HEK293 (cell line): ENCODE data around the gene NMNAT3.

ENCODE experiments used
- CTCF ChIA-PET: fragments of 350-600 bp; formaldehyde crosslinking; extraction: SDS; loops from one replicate; lab custom pipeline; 2021; ENCODE audit warnings: antibody characterized with exemption; lab: Yijun Ruan, JAX
- POLR2A ChIA-PET: fragments of 300-600 bp; formaldehyde crosslinking; extraction: SDS; loops from one replicate; lab custom pipeline; 2020; ENCODE audit warnings: antibody characterized with exemption, inconsistent platforms; lab: Yijun Ruan, JAX
- H3K27ac ChIP-seq: fragments of 200-500 bp; sonication (Bioruptor generic); 2 replicates; pipeline ENCODE4 v1.5.1; 2014; ENCODE audit warnings: low read depth, low read length, control low read depth, inconsistent platforms; ENCODE audit errors: extremely low read depth
- H3K36me3 ChIP-seq, 2 experiments: fragments of 200-500 bp in 1 of 2; sonication (Bioruptor generic) in 1 of 2; 1 replicate in 1 of 2; 2 replicates in 1 of 2; pipeline ENCODE4 v1.5.1; 2014 to 2017; ENCODE audit warnings: inconsistent platforms in 2 of 2, low read length in 2 of 2; ENCODE audit not compliant: control insufficient read depth in 2 of 2, insufficient read depth in 1 of 2
- H3K4me1 ChIP-seq: fragments of 200-500 bp; sonication (Bioruptor generic); 2 replicates; pipeline ENCODE4 v1.5.1; 2014; ENCODE audit warnings: mild to moderate bottlenecking, low read length, inconsistent platforms; ENCODE audit not compliant: control insufficient read depth, insufficient read depth
- H3K4me3 ChIP-seq: 2 replicates; pipeline ENCODE4 v1.5.1; 2011; ENCODE audit warnings: low read depth, mild to moderate bottlenecking, control low read depth, low read length, moderate library complexity
- H3K9me3 ChIP-seq: fragments of 200-500 bp; sonication (Bioruptor generic); 2 replicates; pipeline ENCODE4 v1.5.1; 2014; ENCODE audit warnings: low read depth, low read length, inconsistent platforms; ENCODE audit not compliant: control insufficient read depth, insufficient read depth
- HOXD13 ChIP-seq: sonication (generic); formaldehyde crosslinking; IDR thresholded peaks from 2 replicates; pipeline ENCODE4 v1.8.0; 2022; ENCODE audit warnings: missing genetic modification reagents, borderline replicate concordance
- OVOL3 ChIP-seq: fragments of 450-650 bp; formaldehyde crosslinking; IDR thresholded peaks from 2 replicates; pipeline ENCODE4 v1.5.1; 2016; ENCODE audit warnings: missing biosample characterization, missing genetic modification characterization
- PRDM10 ChIP-seq: fragments of 450-650 bp; formaldehyde crosslinking; IDR thresholded peaks from 2 replicates; pipeline ENCODE4 v1.5.1; 2016; ENCODE audit warnings: missing biosample characterization, missing genetic modification characterization
- REPIN1 ChIP-seq: fragments of 450-650 bp; formaldehyde crosslinking; IDR thresholded peaks from 2 replicates; pipeline ENCODE4 v1.5.1; 2017; ENCODE audit warnings: missing biosample characterization, missing genetic modification characterization, low read depth
- YY2 ChIP-seq: fragments of 450-650 bp; formaldehyde crosslinking; IDR thresholded peaks from 2 replicates; pipeline ENCODE4 v1.5.1; 2016; ENCODE audit warnings: missing biosample characterization, missing genetic modification characterization
- ZBTB20 ChIP-seq: fragments of 450-650 bp; formaldehyde crosslinking; IDR thresholded peaks from 2 replicates; pipeline ENCODE4 v1.5.1; 2016; ENCODE audit warnings: missing biosample characterization, missing genetic modification characterization
- ZBTB6 ChIP-seq: fragments of 450-650 bp; formaldehyde crosslinking; IDR thresholded peaks from 2 replicates; pipeline ENCODE4 v1.5.1; 2017; ENCODE audit warnings: missing biosample characterization, missing genetic modification characterization
- ZBTB7A ChIP-seq: fragments of 450-650 bp; formaldehyde crosslinking; IDR thresholded peaks from 2 replicates; pipeline ENCODE4 v1.5.1; 2016; ENCODE audit warnings: low read depth, missing biosample characterization, missing genetic modification characterization
- ZFP3 ChIP-seq: fragments of 450-650 bp; formaldehyde crosslinking; IDR thresholded peaks from 2 replicates; pipeline ENCODE4 v1.5.1; 2016; ENCODE audit warnings: low read depth, missing biosample characterization, missing genetic modification characterization
- ZNF114 ChIP-seq: fragments of 450-650 bp; formaldehyde crosslinking; IDR thresholded peaks from 2 replicates; pipeline ENCODE4 v1.5.0; 2017; ENCODE audit warnings: missing biosample characterization, missing genetic modification characterization
- ZNF121 ChIP-seq: fragments of 450-650 bp; formaldehyde crosslinking; IDR thresholded peaks from 2 replicates; pipeline ENCODE4 v1.5.1; 2016; ENCODE audit warnings: missing biosample characterization, missing genetic modification characterization
- ZNF157 ChIP-seq: fragments of 450-650 bp; formaldehyde crosslinking; IDR thresholded peaks from 2 replicates; pipeline ENCODE4 v1.5.1; 2016; ENCODE audit warnings: missing biosample characterization, missing genetic modification characterization
- ZNF184 ChIP-seq: fragments of 450-650 bp; IDR thresholded peaks from 2 replicates; pipeline ENCODE4 v1.5.1; 2018; ENCODE audit warnings: missing biosample characterization, mild to moderate bottlenecking, missing genetic modification characterization
- ZNF302 ChIP-seq: fragments of 450-650 bp; formaldehyde crosslinking; IDR thresholded peaks from 2 replicates; pipeline ENCODE4 v1.5.1; 2016; ENCODE audit warnings: missing biosample characterization, missing genetic modification characterization, low read depth
- ZNF416 ChIP-seq: fragments of 450-650 bp; formaldehyde crosslinking; IDR thresholded peaks from 2 replicates; pipeline ENCODE4 v1.5.1; 2016; ENCODE audit warnings: missing biosample characterization, missing genetic modification characterization
- ZNF529 ChIP-seq: fragments of 450-650 bp; formaldehyde crosslinking; IDR thresholded peaks from 2 replicates; pipeline ENCODE4 v1.5.1; 2017; ENCODE audit warnings: missing genetic modification characterization, missing biosample characterization; ENCODE audit not compliant: insufficient replicate concordance
- ZNF571 ChIP-seq: fragments of 450-650 bp; formaldehyde crosslinking; IDR thresholded peaks from 2 replicates; pipeline ENCODE4 v1.5.0; 2017; ENCODE audit warnings: missing biosample characterization, missing genetic modification characterization
- ZNF658 ChIP-seq: fragments of 450-650 bp; formaldehyde crosslinking; IDR thresholded peaks from 2 replicates; pipeline ENCODE4; 2016; ENCODE audit warnings: missing biosample characterization, missing genetic modification characterization
- ZNF670 ChIP-seq: fragments of 450-650 bp; formaldehyde crosslinking; IDR thresholded peaks from 2 replicates; pipeline ENCODE4 v1.5.1; 2016; ENCODE audit warnings: missing biosample characterization, missing genetic modification characterization, low read depth
- ZNF707 ChIP-seq: fragments of 450-650 bp; formaldehyde crosslinking; IDR thresholded peaks from 2 replicates; pipeline ENCODE4 v1.5.1; 2016; ENCODE audit warnings: missing biosample characterization, missing genetic modification characterization
- ZNF785 ChIP-seq: fragments of 450-650 bp; formaldehyde crosslinking; IDR thresholded peaks from 2 replicates; pipeline ENCODE4 v1.5.1; 2016; ENCODE audit warnings: missing biosample characterization, missing genetic modification characterization
- ZSCAN23 ChIP-seq: fragments of 450-650 bp; formaldehyde crosslinking; IDR thresholded peaks from 2 replicates; pipeline ENCODE4 v1.5.1; 2016; ENCODE audit warnings: missing biosample characterization, missing genetic modification characterization
- TF ChIP-seq, protein P1 (sequence below): fragments of 450-650 bp; formaldehyde crosslinking; IDR thresholded peaks from 2 replicates; pipeline ENCODE4 v1.5.1; 2016; ENCODE audit warnings: missing biosample characterization, missing genetic modification characterization
- TF ChIP-seq, protein P2 (sequence below): IDR thresholded peaks from 2 replicates; pipeline ENCODE4 v1.6.1; 2011; ENCODE audit warnings: mild to moderate bottlenecking, low read depth, low read length, borderline replicate concordance
- TF ChIP-seq, protein P3 (sequence below): fragments of 450-650 bp; formaldehyde crosslinking; IDR thresholded peaks from 2 replicates; pipeline ENCODE4; 2016; ENCODE audit warnings: missing biosample characterization, missing genetic modification characterization

Gene NMNAT3

DNA sequence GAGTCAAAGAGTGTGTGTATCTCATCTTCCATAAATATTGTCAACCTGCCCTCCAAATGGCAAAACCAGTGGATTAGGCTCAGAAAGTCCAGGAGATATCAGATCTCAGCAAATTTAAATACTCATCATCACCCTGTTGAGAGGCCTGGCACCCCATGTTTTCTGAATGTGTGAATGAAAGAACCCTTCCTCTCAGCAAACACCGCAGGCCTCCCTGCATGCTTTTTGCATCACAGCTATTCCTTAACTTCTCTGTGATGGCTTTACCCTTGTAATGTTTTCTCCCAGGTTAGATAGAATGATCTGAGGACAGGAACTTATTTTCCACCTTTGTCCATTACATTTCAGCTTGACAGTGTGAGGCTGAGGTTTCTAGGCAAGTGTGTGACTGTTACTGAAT lies 43.6 kb upstream of the NMNAT3 start:
- Histone ChIP-seq H3K27ac (no peak overlapping the region), H3K9me3 (no peaks in the 10 kb centered on the region), H3K4me1 (no peaks in the 10 kb centered on the region), H3K4me3 (no peak overlapping the region), H3K36me3 (no peaks in the 10 kb centered on the region)
- TF ChIP-seq ZNF302 (tag by site-specific recombination): no peak
- TF ChIP-seq OVOL3 (tag by site-specific recombination): no peak
- TF ChIP-seq ZBTB20 (tag by site-specific recombination): no peak
- TF ChIP-seq, protein P1, sequence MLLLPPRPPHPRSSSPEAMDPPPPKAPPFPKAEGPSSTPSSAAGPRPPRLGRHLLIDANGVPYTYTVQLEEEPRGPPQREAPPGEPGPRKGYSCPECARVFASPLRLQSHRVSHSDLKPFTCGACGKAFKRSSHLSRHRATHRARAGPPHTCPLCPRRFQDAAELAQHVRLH (tag by site-specific recombination): no peak
- CTCF ChIA-PET: no interaction called here
- POLR2A ChIA-PET: no interaction called here

- Histone ChIP-seq H3K36me3 (no peaks in the 10 kb centered on the region), H3K9me3 (no peaks in the 10 kb centered on the region), H3K4me1 (no peaks in the 10 kb centered on the region), H3K27ac (no peak overlapping the region), H3K4me3 (no peak overlapping the region)
- CTCF ChIA-PET: interaction anchor here (0.6 to 1.8 kb wide), 10 partner anchors 10 to 1019 kb away, joined by 3 to 8 read pairs (median 4); partner anchors contain the start of gene CLSTN2
- TF ChIP-seq ZFP3 (tag by site-specific recombination): no peak
- TF ChIP-seq HOXD13: no peak
- TF ChIP-seq ZNF416 (tag by site-specific recombination): no peak
- no peak for TF ChIP-seq YY2 (tag by site-specific recombination)
- TF ChIP-seq ZBTB7A (tag by site-specific recombination): no peak
- TF ChIP-seq ZNF707 (tag by site-specific recombination): no peak
- TF ChIP-seq REPIN1 (tag by site-specific recombination): no peak
- TF ChIP-seq ZNF114 (tag by site-specific recombination): no peak
- TF ChIP-seq ZNF121 (tag by site-specific recombination): no peak
- TF ChIP-seq, protein P2, sequence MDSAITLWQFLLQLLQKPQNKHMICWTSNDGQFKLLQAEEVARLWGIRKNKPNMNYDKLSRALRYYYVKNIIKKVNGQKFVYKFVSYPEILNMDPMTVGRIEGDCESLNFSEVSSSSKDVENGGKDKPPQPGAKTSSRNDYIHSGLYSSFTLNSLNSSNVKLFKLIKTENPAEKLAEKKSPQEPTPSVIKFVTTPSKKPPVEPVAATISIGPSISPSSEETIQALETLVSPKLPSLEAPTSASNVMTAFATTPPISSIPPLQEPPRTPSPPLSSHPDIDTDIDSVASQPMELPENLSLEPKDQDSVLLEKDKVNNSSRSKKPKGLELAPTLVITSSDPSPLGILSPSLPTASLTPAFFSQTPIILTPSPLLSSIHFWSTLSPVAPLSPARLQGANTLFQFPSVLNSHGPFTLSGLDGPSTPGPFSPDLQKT: no peak
- TF ChIP-seq ZNF658 (tag by site-specific recombination): no peak
- TF ChIP-seq ZNF157 (tag by site-specific recombination): no peak
- TF ChIP-seq ZNF529 (tag by site-specific recombination): no peak
- TF ChIP-seq, protein P3, sequence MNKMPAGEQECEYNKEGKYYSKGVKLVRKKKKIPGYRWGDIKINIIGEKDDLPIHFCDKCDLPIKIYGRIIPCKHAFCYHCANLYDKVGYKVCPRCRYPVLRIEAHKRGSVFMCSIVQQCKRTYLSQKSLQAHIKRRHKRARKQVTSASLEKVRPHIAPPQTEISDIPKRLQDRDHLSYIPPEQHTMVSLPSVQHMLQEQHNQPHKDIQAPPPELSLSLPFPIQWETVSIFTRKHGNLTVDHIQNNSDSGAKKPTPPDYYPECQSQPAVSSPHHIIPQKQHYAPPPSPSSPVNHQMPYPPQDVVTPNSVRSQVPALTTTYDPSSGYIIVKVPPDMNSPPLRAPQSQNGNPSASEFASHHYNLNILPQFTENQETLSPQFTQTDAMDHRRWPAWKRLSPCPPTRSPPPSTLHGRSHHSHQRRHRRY (tag by site-specific recombination): no peak
- no peak for TF ChIP-seq ZBTB6 (tag by site-specific recombination)
- TF ChIP-seq ZNF184 (tag by site-specific recombination): no peak
- POLR2A ChIA-PET: no interaction called here
These were observed 40.6 kb upstream of the NMNAT3 start for GRCh38 chr3:139718415-139718814.

DNA sequence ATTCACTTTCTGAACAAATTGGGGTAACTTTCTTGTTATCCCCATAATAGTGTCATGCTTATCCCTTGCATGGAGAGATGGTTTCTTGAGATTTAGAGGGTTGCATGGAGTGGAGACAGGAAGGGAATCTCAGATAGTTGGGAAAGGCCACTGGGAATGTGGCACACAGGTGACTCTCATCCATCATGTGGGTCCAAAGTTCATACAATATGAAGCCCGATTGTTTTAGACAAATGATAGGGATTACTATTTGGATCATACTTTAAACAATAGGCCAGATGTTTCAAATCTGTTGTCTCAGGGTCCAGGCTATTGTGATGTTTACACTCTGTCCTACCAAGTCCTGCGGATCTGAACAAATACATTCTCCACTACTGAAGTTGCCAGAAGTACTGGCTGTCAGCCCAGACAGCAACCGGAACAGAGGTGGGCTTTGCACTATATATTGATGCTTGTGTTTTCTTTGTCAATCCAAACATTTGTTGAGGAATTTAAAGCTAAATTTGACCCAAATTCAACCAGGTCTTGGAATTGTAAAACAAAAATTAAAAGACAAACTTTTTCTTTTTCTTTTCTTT lies 39.2 kb upstream of the NMNAT3 start:
- H3K9me3 ChIP-seq: no peaks in the 10 kb centered on the region
- CTCF ChIA-PET: interaction anchor here (0.7 to 1.5 kb wide), 4 partner anchors 54 to 1021 kb away, joined by 3 to 4 read pairs (median 4); no protein-coding TSS in a partner anchor
- TF ChIP-seq ZSCAN23: no peak
- no peak for TF ChIP-seq ZNF571 (tag by site-specific recombination)
- TF ChIP-seq ZNF670 (tag by site-specific recombination): no peak
- no peak for TF ChIP-seq PRDM10
- TF ChIP-seq ZNF785: no peak

More for the DNA sequence above, 39.2 kb upstream of the NMNAT3 start:
- no peaks in the 10 kb centered on the region for H3K36me3 ChIP-seq
- POLR2A ChIA-PET: no interaction called here
- H3K4me1 ChIP-seq: no peaks in the 10 kb centered on the region
- no peak overlapping the region for H3K27ac ChIP-seq
- H3K4me3 ChIP-seq: no peak overlapping the region
